ENCODE data around the gene SCN2A. TPM values are rescaled to one million over a fixed set of nuclear protein-coding genes. Genes with fewer than 3 reads are reported as not detected.

The SCN2A gene
- total and polyA plus RNA-seq, 9 of the 15 experiments (the other 6 are each of a cell fraction or from before 2014, with no cell fraction given) = 0.08 to 0.69 (median 0.31) TPM; not detected in 1

DNA sequence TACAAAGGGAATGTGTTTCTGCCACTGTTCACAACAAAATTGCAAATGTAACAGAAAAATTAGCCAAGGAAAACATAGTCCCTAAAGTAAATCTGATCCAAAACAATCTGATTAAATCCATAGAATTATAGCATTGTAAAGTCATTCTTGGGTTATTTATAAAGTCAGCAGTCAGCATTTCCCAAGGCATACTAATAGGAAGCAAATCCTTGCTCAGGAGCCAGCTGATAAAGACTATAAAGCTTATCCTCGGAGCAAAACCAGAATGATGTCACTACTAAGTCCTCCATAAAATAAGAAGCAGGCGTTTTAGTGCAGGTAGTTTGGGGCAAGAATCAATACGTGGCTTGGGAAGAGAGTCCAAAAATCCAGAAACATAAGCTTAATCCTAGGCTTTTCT is 162.9 kb downstream of the SCN2A start:
- no peak for DNase-seq (ENCODE audit: extremely low read depth in 1 of 4, low spot score in 3 of 4)
- ATAC-seq = no peak
- Histone ChIP-seq H3K79me2 (ENCODE audit: control insufficient read depth, insufficient read depth, low read length) (no peaks in the 10 kb centered on the region), H3K4me1 (replicated peaks in 1 of 2; ENCODE audit: control insufficient read depth in 2 of 2, insufficient read depth in 2 of 2, low read length in 2 of 2) (no peaks in the 10 kb centered on the region), H3K9me1 (ENCODE audit: control insufficient read depth, insufficient read depth, low read length) (no peaks in the 10 kb centered on the region), H3K4me3 (no peak overlapping the region), H4K20me1 (replicated peaks; ENCODE audit: control insufficient read depth, insufficient read depth, low read length) (no peaks in the 10 kb centered on the region), H3K4me2 (ENCODE audit: insufficient read depth, low read length) (no peak overlapping the region), H3K9ac (ENCODE audit: insufficient read depth in 1 of 2, low read depth in 2 of 2, low read length in 2 of 2) (no peak overlapping the region), H3K9me3 (replicated peaks; ENCODE audit: control insufficient read depth, insufficient read depth, low read depth, low read length) (no peaks in the 10 kb centered on the region), H3K36me3 (ENCODE audit: control insufficient read depth, insufficient read depth, low read length) (no peaks in the 10 kb centered on the region), H3K27ac (ENCODE audit: extremely low read depth, low read depth, low read length) (no peak overlapping the region), H3K27me3 (ENCODE audit: control insufficient read depth in 2 of 2, insufficient read depth in 2 of 2, low read length in 2 of 2) (no peaks in the 10 kb centered on the region), H2AFZ (ENCODE audit: low read depth, low read length) (no peak overlapping the region)
- in situ Hi-C loops (cut with MboI) = no loop called here
- POLR2A ChIA-PET = interaction anchor here (0.9 kb wide), 1 partner anchor 38 kb away, joined by 3 read pairs; no protein-coding TSS in a partner anchor
- BruUV-seq (replicated peaks) = no TSS peak
- TF ChIP-seq TGIF2 (CRISPR knock-in tag; IDR thresholded peaks at IDR 0.05) (no peak), RFX5 (IDR thresholded peaks at IDR 0.05; ENCODE audit: low read depth, low read length) (no peak), ZNF354B (CRISPR knock-in tag; IDR thresholded peaks at IDR 0.05) (no peak), ASH1L (IDR thresholded peaks at IDR 0.05; ENCODE audit: borderline replicate concordance, low read depth, partially characterized antibody) (no peak), GABPB2 (CRISPR knock-in tag; conservative IDR thresholded peaks at IDR 0.05) (no peak), PYGO2 (tag; IDR thresholded peaks at IDR 0.05) (no peak), FOSL1 (tag; conservative IDR thresholded peaks at IDR 0.05) (no peak), EGR1 (conservative IDR thresholded peaks at IDR 0.05) (no peak)
- TF ChIP-seq, protein P1, sequence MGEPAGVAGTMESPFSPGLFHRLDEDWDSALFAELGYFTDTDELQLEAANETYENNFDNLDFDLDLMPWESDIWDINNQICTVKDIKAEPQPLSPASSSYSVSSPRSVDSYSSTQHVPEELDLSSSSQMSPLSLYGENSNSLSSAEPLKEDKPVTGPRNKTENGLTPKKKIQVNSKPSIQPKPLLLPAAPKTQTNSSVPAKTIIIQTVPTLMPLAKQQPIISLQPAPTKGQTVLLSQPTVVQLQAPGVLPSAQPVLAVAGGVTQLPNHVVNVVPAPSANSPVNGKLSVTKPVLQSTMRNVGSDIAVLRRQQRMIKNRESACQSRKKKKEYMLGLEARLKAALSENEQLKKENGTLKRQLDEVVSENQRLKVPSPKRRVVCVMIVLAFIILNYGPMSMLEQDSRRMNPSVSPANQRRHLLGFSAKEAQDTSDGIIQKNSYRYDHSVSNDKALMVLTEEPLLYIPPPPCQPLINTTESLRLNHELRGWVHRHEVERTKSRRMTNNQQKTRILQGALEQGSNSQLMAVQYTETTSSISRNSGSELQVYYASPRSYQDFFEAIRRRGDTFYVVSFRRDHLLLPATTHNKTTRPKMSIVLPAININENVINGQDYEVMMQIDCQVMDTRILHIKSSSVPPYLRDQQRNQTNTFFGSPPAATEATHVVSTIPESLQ (CRISPR knock-in tag; IDR thresholded peaks at IDR 0.05) = no peak
- TF ChIP-seq, protein P2, sequence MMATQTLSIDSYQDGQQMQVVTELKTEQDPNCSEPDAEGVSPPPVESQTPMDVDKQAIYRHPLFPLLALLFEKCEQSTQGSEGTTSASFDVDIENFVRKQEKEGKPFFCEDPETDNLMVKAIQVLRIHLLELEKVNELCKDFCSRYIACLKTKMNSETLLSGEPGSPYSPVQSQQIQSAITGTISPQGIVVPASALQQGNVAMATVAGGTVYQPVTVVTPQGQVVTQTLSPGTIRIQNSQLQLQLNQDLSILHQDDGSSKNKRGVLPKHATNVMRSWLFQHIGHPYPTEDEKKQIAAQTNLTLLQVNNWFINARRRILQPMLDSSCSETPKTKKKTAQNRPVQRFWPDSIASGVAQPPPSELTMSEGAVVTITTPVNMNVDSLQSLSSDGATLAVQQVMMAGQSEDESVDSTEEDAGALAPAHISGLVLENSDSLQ (IDR thresholded peaks at IDR 0.05) = no peak
- TF ChIP-seq, protein P3, sequence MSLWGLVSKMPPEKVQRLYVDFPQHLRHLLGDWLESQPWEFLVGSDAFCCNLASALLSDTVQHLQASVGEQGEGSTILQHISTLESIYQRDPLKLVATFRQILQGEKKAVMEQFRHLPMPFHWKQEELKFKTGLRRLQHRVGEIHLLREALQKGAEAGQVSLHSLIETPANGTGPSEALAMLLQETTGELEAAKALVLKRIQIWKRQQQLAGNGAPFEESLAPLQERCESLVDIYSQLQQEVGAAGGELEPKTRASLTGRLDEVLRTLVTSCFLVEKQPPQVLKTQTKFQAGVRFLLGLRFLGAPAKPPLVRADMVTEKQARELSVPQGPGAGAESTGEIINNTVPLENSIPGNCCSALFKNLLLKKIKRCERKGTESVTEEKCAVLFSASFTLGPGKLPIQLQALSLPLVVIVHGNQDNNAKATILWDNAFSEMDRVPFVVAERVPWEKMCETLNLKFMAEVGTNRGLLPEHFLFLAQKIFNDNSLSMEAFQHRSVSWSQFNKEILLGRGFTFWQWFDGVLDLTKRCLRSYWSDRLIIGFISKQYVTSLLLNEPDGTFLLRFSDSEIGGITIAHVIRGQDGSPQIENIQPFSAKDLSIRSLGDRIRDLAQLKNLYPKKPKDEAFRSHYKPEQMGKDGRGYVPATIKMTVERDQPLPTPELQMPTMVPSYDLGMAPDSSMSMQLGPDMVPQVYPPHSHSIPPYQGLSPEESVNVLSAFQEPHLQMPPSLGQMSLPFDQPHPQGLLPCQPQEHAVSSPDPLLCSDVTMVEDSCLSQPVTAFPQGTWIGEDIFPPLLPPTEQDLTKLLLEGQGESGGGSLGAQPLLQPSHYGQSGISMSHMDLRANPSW (CRISPR knock-in tag; IDR thresholded peaks at IDR 0.05) = no peak
- TF ChIP-seq, protein P4, sequence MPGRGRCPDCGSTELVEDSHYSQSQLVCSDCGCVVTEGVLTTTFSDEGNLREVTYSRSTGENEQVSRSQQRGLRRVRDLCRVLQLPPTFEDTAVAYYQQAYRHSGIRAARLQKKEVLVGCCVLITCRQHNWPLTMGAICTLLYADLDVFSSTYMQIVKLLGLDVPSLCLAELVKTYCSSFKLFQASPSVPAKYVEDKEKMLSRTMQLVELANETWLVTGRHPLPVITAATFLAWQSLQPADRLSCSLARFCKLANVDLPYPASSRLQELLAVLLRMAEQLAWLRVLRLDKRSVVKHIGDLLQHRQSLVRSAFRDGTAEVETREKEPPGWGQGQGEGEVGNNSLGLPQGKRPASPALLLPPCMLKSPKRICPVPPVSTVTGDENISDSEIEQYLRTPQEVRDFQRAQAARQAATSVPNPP (IDR thresholded peaks at IDR 0.05; ENCODE audit: borderline replicate concordance, insufficient read depth, insufficient read length) = no peak
- FAIRE-seq = no peak
- CTCF ChIA-PET (ENCODE audit: low intra/inter-chr PET ratio) = interaction anchor here (0.6 kb wide), 1 partner anchor 476 kb away, joined by 3 read pairs; no protein-coding TSS in a partner anchor
- intact Hi-C loops (cut with micrococcal nuclease) = loop anchor here (5.0 kb wide), 1 partner anchor 705 kb away; no protein-coding TSS in a partner anchor
- WGBS (ENCODE audit: insufficient coverage, low coverage, missing lambda C conversion rate) = 0% methylated on average over 3 of the region's 3 CpGs
